ENCODE measurements around the gene KCNAB2.

DNA sequence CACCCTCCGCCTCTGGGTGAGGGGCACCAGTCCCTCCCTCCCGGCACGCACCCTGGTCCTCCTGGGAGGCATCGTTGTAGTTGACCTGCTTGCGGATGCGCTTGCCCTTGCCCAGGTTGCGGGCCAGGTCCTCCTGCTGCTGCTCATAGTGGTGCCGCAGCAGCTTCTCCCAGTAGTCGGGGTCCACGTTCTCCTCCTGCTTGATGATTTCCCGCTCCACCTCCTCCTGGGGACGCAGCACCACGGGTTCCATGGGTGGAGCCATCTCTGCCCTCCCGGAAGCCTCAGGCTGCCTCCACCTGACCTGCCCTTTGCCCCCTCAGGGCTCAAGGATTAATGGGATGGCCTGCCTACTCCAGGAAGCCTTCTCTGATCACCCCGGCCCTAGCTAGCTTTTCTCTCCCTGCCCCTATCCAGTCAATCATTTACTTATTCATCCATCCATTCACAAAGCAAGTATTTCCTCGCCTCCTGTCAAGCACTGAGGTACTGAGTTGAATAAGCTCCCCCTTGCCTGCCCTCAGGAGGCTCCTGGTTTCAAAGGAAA lies 80.9 kb downstream of the KCNAB2 start:
- TF ChIP-seq, protein P1, sequence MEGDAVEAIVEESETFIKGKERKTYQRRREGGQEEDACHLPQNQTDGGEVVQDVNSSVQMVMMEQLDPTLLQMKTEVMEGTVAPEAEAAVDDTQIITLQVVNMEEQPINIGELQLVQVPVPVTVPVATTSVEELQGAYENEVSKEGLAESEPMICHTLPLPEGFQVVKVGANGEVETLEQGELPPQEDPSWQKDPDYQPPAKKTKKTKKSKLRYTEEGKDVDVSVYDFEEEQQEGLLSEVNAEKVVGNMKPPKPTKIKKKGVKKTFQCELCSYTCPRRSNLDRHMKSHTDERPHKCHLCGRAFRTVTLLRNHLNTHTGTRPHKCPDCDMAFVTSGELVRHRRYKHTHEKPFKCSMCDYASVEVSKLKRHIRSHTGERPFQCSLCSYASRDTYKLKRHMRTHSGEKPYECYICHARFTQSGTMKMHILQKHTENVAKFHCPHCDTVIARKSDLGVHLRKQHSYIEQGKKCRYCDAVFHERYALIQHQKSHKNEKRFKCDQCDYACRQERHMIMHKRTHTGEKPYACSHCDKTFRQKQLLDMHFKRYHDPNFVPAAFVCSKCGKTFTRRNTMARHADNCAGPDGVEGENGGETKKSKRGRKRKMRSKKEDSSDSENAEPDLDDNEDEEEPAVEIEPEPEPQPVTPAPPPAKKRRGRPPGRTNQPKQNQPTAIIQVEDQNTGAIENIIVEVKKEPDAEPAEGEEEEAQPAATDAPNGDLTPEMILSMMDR (conservative IDR thresholded peaks at IDR 0.05; ENCODE audit: low read depth, low read length), result no peak
- TF ChIP-seq EZH2 (IDR thresholded peaks at IDR 0.05; ENCODE audit: low read length, unreplicated experiment), result no peak
- no peak for TF ChIP-seq EZH2phosphoT487 (IDR thresholded peaks at IDR 0.05; ENCODE audit: borderline replicate concordance, low read length)
